SK-N-SH (cell line): ENCODE data around the gene TNFRSF18. TPM values are rescaled to one million over a fixed set of nuclear protein-coding genes. Genes with fewer than 3 reads are reported as not detected.

Source experiments
- CTCF ChIA-PET: fragments of 300-600, 350-600 bp; formaldehyde crosslinking; extraction: SDS; loops from one replicate; lab custom pipeline; 2021; lab: Yijun Ruan, JAX
- POLR2A ChIA-PET: fragments of 350-600 bp; sonication (Branson Sonifier 250); formaldehyde crosslinking; extraction: SDS; loops from one replicate; lab custom pipeline; 2020; ENCODE audit warnings: antibody characterized with exemption, inconsistent platforms; lab: Yijun Ruan, JAX
- DNase-seq: peaks from one replicate; pipeline ENCODE4 v3.0.0; 2012
- H2AFZ ChIP-seq: fragments of 200-600 bp; sonication (generic); 2 replicates; pipeline ENCODE4 v1.8.1; 2016; ENCODE audit warnings: antibody characterized with exemption, mild to moderate bottlenecking, low read depth
- H3F3A ChIP-seq: fragments of 200-600 bp; sonication (generic); replicated peaks from 2 replicates; pipeline ENCODE3; 2016; ENCODE audit warnings: antibody characterized with exemption, mild to moderate bottlenecking; ENCODE audit not compliant: insufficient read depth
- H3K27ac ChIP-seq, 2 experiments: fragments of 200-500 bp in 1 of 2; fragments of 200-600 bp in 1 of 2; sonication (Bioruptor generic) in 1 of 2; sonication (generic), shearing (Covaris generic) in 1 of 2; 2 replicates each; pipeline versions ENCODE4 v1.5.1 to v1.6.1; 2014 to 2016; ENCODE audit warnings: low read depth in 2 of 2, inconsistent platforms in 1 of 2, low read length in 1 of 2, mild to moderate bottlenecking in 1 of 2, mixed read lengths in 1 of 2
- H3K27me3 ChIP-seq: fragments of 200-600 bp; sonication (generic), shearing (Covaris generic); 2 replicates; pipeline ENCODE4 v1.6.1; 2016; ENCODE audit warnings: mixed run types; ENCODE audit not compliant: insufficient read depth
- H3K36me3 ChIP-seq, 2 experiments: fragments of 200-500 bp in 1 of 2; fragments of 200-600 bp in 1 of 2; sonication (Bioruptor generic) in 1 of 2; sonication (generic) in 1 of 2; replicated peaks in 1 of 2; 2 replicates each; pipeline versions ENCODE3 to v1.5.1; 2014 to 2016; ENCODE audit warnings: low read length in 1 of 2, mild to moderate bottlenecking in 1 of 2; ENCODE audit not compliant: insufficient read depth in 2 of 2, control insufficient read depth in 1 of 2
- H3K4me1 ChIP-seq, 2 experiments: fragments of 200-500 bp in 1 of 2; fragments of 200-600 bp in 1 of 2; sonication (Bioruptor generic) in 1 of 2; sonication (generic), shearing (Covaris generic) in 1 of 2; 2 replicates each; pipeline versions ENCODE4 v1.5.1 to v1.6.1; 2014 to 2016; ENCODE audit warnings: low read depth in 1 of 2, low read length in 1 of 2, mixed run types in 1 of 2; ENCODE audit not compliant: insufficient read depth in 2 of 2, control insufficient read depth in 1 of 2
- H3K4me2 ChIP-seq: fragments of 200-600 bp; sonication (generic), shearing (Covaris generic); 2 replicates; pipeline ENCODE4 v1.6.1; 2017; ENCODE audit warnings: mixed run types
- H3K4me3 ChIP-seq, 2 experiments: fragments of 200-500 bp in 1 of 2; fragments of 200-600 bp in 1 of 2; sonication (Bioruptor generic) in 1 of 2; sonication (generic), shearing (Covaris generic) in 1 of 2; 2 replicates each; pipeline versions ENCODE4 v1.5.1 to v1.8.1; 2014 to 2016; ENCODE audit warnings: low read depth in 2 of 2, inconsistent platforms in 1 of 2, low read length in 1 of 2, mild to moderate bottlenecking in 1 of 2, mixed read lengths in 1 of 2, moderate library complexity in 1 of 2
- H3K79me2 ChIP-seq: fragments of 200-600 bp; sonication (generic); 2 replicates; pipeline ENCODE4 v1.8.1; 2017; ENCODE audit warnings: mild to moderate bottlenecking; ENCODE audit not compliant: insufficient read depth
- H3K9ac ChIP-seq: fragments of 200-600 bp; sonication (generic); 2 replicates; pipeline ENCODE4 v1.6.1; 2017; ENCODE audit warnings: mixed run types
- H3K9me2 ChIP-seq: fragments of 200-600 bp; sonication (generic); 2 replicates; pipeline ENCODE4 v1.6.1; 2017; ENCODE audit warnings: mixed run types
- H3K9me3 ChIP-seq: fragments of 200-600 bp; sonication (generic); 2 replicates; pipeline ENCODE4 v1.6.1; 2017; ENCODE audit warnings: mixed run types, mild to moderate bottlenecking, moderate library complexity
- H4K20me1 ChIP-seq: fragments of 200-600 bp; sonication (generic); 2 replicates; pipeline ENCODE4 v1.6.1; 2017; ENCODE audit warnings: mild to moderate bottlenecking, mixed run types; ENCODE audit not compliant: insufficient read depth
- ELF1 ChIP-seq: IDR thresholded peaks from 2 replicates; pipeline ENCODE4 v1.4.0; 2012
- GATA2 ChIP-seq: sonication (generic); formaldehyde crosslinking; IDR thresholded peaks from 2 replicates; pipeline ENCODE4 v1.5.0; 2020; ENCODE audit warnings: mild to moderate bottlenecking, missing genetic modification reagents
- JUND ChIP-seq: IDR thresholded peaks from 2 replicates; pipeline ENCODE4 v1.4.0; 2012
- MEF2A ChIP-seq: IDR thresholded peaks from 2 replicates; pipeline ENCODE4 v1.4.0; 2012; ENCODE audit warnings: low read depth, borderline replicate concordance
- MXI1 ChIP-seq: IDR thresholded peaks from 2 replicates; pipeline ENCODE4 v1.6.1; 2012; ENCODE audit warnings: mild to moderate bottlenecking, low read depth, low read length, improper control_type of control experiment
- NFIC ChIP-seq: IDR thresholded peaks from 2 replicates; pipeline ENCODE4 v1.4.0; 2012; ENCODE audit warnings: borderline replicate concordance
- NRF1 ChIP-seq: IDR thresholded peaks from 2 replicates; pipeline ENCODE4 v1.6.1; 2012; ENCODE audit warnings: low read depth, mild to moderate bottlenecking, low read length
- RAD21 ChIP-seq: IDR thresholded peaks from 2 replicates; pipeline ENCODE4 v1.6.1; 2012; ENCODE audit warnings: mild to moderate bottlenecking, low read length
- RXRA ChIP-seq: IDR thresholded peaks from 2 replicates; pipeline ENCODE4 v1.4.0; 2012; ENCODE audit warnings: low read depth, mild to moderate bottlenecking, borderline replicate concordance
- SMC3 ChIP-seq: IDR thresholded peaks from 2 replicates; pipeline ENCODE4 v1.6.1; 2012; ENCODE audit warnings: low read depth, low read length, improper control_type of control experiment
- TAF1 ChIP-seq: IDR thresholded peaks from 2 replicates; pipeline ENCODE4 v1.6.1; 2012; ENCODE audit warnings: low read depth, mild to moderate bottlenecking, low read length, moderate library complexity, borderline replicate concordance
- TCF12 ChIP-seq: IDR thresholded peaks from 2 replicates; pipeline ENCODE4 v1.4.0; 2012
- TEAD4 ChIP-seq: IDR thresholded peaks from 2 replicates; pipeline ENCODE4 v1.4.0; 2012; ENCODE audit warnings: mild to moderate bottlenecking, borderline replicate concordance; ENCODE audit not compliant: insufficient read depth
- YY1 ChIP-seq: IDR thresholded peaks from 2 replicates; pipeline ENCODE4 v1.4.0; 2012; ENCODE audit warnings: low read depth, mild to moderate bottlenecking
- WGBS: methylation state at CpG from one replicate; pipeline ENCODE4 v1.1.6; 2017; ENCODE audit warnings: low lambda C conversion rate; 5-methylcytosine and 5-hydroxymethylcytosine counted together
- polyA plus RNA-seq, 3 experiments: library from polyadenylated mRNA; depleted of rRNA; stranded (reverse); fragments of >200 nt; gene quantifications; 2 replicates each; pipeline ENCODE4 v1.2.3, GENCODE V29; 2012
- TF ChIP-seq, protein P1 (sequence below): fragments of 150-350 bp; IDR thresholded peaks from 2 replicates; pipeline ENCODE4 v1.6.1; 2016; ENCODE audit warnings: mild to moderate bottlenecking, low read depth, low read length
- TF ChIP-seq, protein P2 (sequence below): IDR thresholded peaks from 2 replicates; pipeline ENCODE4 v1.4.0; 2012; ENCODE audit warnings: low read depth
- TF ChIP-seq, protein P3 (sequence below): fragments of 150-350 bp; IDR thresholded peaks from 2 replicates; pipeline ENCODE4 v1.6.1; 2017; ENCODE audit warnings: antibody characterized with exemption, low read length, low read depth, borderline replicate concordance

Gene TNFRSF18
- polyA plus RNA-seq, 1 of the 3 experiments (the other 2 are of a cell fraction) = 0.05 TPM

DNA sequence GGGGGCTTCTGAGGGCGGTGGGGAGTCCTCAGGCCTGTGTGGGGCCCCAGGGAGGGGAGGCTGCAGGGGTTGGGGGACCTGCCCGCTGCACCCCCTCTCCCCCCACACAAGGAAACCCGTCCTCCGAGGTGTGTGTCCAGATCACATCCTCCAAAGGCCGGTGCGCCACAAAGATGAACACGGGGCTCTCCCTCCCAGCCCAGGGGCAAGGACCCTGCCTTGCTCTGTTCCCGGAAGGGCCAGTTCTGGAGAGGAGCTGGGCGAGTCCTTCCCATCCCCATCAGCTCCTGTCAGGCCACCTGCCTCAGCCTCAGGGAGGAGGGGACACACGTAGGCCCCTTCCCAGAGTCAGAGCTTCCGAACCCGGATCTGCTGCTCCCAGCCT, 35.2 kb downstream of the TNFRSF18 start:
- Histone ChIP-seq H3K9me3 (no peaks in the 10 kb centered on the region), H3K36me3 (no peaks in the 10 kb centered on the region), H3K4me1 (no peaks in the 10 kb centered on the region), H3K27ac (no peak overlapping the region), H3K9me2 (no peaks in the 10 kb centered on the region), H3K79me2 (no peaks in the 10 kb centered on the region), H3K27me3 (no peaks in the 10 kb centered on the region), H3K9ac (no peak overlapping the region), H3F3A (no peaks in the 10 kb centered on the region), H2AFZ (no peak overlapping the region), H4K20me1 (no peaks in the 10 kb centered on the region), H3K4me3 (no peak overlapping the region), H3K4me2 (no peak overlapping the region)
- no peak for DNase-seq
- 52% methylated on average over 9 of the region's 12 CpGs for WGBS
- ChIA-PET POLR2A (no interaction called here), CTCF (no interaction called here)
- TF ChIP-seq JUND (no peak), MEF2A (no peak), RXRA (no peak)

DNA sequence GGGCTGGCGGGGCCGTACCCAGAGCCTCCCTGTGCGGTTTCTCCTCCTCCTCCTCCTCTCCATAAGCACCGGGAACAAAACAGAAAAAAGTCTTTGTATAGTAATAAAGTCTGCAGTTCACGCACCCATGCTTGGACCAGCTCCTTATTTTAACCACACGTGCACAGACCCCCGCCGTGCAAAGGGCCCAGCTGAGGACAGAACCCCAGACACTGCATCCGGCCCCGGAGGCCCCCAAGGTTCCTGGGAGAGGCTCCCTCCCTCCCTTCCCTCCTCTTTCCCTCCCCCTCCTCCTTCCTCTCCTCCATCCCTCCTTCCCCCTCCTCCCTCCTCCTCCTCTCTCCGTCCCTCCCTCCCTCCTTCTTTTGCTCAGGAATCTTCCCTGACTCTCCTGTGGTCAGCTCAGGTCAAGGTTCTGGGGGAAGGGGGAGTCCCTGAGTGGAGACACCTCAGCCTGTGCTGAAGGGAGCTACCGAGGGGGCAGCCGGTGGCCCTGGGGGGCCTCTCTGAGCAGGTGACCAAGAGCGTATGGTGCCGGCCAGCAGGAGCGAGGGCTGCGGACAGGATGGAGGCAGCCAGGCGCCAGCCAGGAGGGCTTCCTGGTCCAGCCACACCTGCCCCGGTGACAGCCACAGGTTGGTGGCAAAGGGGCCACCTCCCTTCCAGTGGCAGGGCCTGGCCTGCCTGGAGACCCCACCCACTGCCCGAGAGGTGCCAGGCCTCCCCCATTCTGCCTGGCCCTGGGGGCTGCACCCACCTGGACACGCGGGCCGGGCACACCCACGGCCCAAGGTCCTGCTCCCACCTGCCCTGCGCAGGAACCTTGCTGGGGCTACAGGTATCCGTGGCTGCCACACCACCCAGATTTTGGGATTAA, 35.9 kb downstream of the TNFRSF18 start:
- no peaks in the 10 kb centered on the region for H3K9me2 ChIP-seq
- ChIA-PET CTCF (interaction anchor here (0.8 kb wide), 1 partner anchor 11 kb away, joined by 3 read pairs; no protein-coding TSS in a partner anchor), POLR2A (no interaction called here)
- H3K4me1 ChIP-seq = no peaks in the 10 kb centered on the region
- H3K9ac ChIP-seq = no peak overlapping the region
- no peak for TF ChIP-seq TEAD4
- no peak for TF ChIP-seq SMC3
- TF ChIP-seq TAF1 = no peak
- no peak for TF ChIP-seq GATA2 (CRISPR knock-in tag)
- TF ChIP-seq, protein P1, sequence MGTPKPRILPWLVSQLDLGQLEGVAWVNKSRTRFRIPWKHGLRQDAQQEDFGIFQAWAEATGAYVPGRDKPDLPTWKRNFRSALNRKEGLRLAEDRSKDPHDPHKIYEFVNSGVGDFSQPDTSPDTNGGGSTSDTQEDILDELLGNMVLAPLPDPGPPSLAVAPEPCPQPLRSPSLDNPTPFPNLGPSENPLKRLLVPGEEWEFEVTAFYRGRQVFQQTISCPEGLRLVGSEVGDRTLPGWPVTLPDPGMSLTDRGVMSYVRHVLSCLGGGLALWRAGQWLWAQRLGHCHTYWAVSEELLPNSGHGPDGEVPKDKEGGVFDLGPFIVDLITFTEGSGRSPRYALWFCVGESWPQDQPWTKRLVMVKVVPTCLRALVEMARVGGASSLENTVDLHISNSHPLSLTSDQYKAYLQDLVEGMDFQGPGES = no peak
- TF ChIP-seq, all 33 proteins: peak for 0
- Histone ChIP-seq H3K36me3 (no peaks in the 10 kb centered on the region), H3K4me2 (no peak overlapping the region), H3F3A (no peaks in the 10 kb centered on the region), H3K79me2 (no peaks in the 10 kb centered on the region), H2AFZ (no peak overlapping the region), H3K9me3 (no peaks in the 10 kb centered on the region), H3K4me3 (no peak overlapping the region), H4K20me1 (no peaks in the 10 kb centered on the region), H3K27me3 (no peaks in the 10 kb centered on the region), H3K27ac (no peak overlapping the region)
- DNase-seq = no peak
- 62% methylated on average over 8 of the region's 26 CpGs for WGBS

DNA sequence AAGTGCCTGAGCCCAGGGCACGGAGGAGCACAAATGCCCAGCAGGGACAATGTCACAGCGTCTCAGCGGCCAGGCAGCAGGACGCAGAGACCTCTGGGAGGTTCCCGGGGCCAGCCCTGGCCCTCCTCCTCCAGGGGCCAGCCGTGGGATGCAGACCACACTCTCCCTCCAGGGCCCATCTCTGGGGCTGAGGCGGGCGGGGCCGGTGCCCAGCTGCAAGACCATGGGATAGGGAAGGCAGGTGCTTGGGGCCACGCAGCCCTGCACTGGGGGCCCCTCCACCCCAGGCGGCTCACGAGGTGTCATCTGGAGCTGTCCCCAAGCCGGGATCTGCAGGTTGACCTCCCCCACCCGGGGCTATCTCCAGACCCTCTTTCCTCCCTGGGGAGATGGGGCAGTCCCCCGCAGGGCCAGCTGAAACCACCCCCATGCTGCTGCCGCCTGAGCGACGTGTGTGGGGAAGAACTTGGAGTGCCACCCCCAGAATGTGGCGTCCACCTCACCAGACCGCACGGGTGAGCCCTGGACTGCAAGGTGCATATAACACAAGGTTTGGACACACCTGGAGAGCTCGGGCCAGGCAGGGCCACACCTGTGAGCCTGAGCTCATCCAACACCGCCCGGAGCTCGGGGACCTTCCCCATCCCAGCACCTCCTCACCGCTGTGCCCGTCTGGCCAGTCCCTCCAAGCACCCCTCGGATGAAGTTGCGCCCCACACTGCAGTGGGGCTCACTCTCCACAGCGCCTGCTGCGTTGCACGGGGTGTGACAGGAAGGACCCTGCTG, 36.8 kb downstream of the TNFRSF18 start:
- H3K4me2 ChIP-seq = no peak overlapping the region
- 78% methylated on average over 5 of the region's 32 CpGs for WGBS
- no peaks in the 10 kb centered on the region for H3F3A ChIP-seq
- H3K27ac ChIP-seq = no peak overlapping the region
- H3K4me3 ChIP-seq = no peak overlapping the region
- H3K9me2 ChIP-seq = no peaks in the 10 kb centered on the region
- ChIA-PET CTCF (interaction anchor here (0.8 kb wide), 1 partner anchor 11 kb away, joined by 3 read pairs; no protein-coding TSS in a partner anchor), POLR2A (no interaction called here)
- no peaks in the 10 kb centered on the region for H3K79me2 ChIP-seq
- no peaks in the 10 kb centered on the region for H3K36me3 ChIP-seq
- no peaks in the 10 kb centered on the region for H3K4me1 ChIP-seq
- no peaks in the 10 kb centered on the region for H4K20me1 ChIP-seq
- no peak for DNase-seq
- no peaks in the 10 kb centered on the region for H3K27me3 ChIP-seq
- no peaks in the 10 kb centered on the region for H3K9me3 ChIP-seq
- H3K9ac ChIP-seq = no peak overlapping the region
- no peak overlapping the region for H2AFZ ChIP-seq
- TF ChIP-seq, protein P1 = no peak
- TF ChIP-seq YY1 (no peak), ELF1 (no peak), TEAD4 (no peak), NFIC (no peak), TAF1 (no peak), RXRA (no peak), GATA2 (CRISPR knock-in tag) (no peak), RAD21 (no peak), TCF12 (no peak), MXI1 (no peak), NRF1 (no peak)
- TF ChIP-seq, protein P2, sequence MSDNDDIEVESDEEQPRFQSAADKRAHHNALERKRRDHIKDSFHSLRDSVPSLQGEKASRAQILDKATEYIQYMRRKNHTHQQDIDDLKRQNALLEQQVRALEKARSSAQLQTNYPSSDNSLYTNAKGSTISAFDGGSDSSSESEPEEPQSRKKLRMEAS = no peak
- TF ChIP-seq, protein P3, sequence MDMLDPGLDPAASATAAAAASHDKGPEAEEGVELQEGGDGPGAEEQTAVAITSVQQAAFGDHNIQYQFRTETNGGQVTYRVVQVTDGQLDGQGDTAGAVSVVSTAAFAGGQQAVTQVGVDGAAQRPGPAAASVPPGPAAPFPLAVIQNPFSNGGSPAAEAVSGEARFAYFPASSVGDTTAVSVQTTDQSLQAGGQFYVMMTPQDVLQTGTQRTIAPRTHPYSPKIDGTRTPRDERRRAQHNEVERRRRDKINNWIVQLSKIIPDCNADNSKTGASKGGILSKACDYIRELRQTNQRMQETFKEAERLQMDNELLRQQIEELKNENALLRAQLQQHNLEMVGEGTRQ = no peak
